ENCODE measurements around the gene RNF115.
"Not testable (repeated sequence)": the region's sequence is repeated elsewhere in the genome, so short reads cannot be mapped to it uniquely, and the experiment has no call there.

Gene RNF115

GRCh38 chr1:145849356-145850160, 25.7 kb upstream of the RNF115 start:
- H3K79me2 ChIP-seq (ENCODE audit: control insufficient read depth, insufficient read depth, low read length, unreplicated experiment) = no peaks in the 10 kb centered on the region
- peaks cover 35% of the 10 kb centered on the region for H3K4me1 ChIP-seq (ENCODE audit: control insufficient read depth, insufficient read depth, low read length, unreplicated experiment)
- no peak overlapping the region for H2AFZ ChIP-seq (ENCODE audit: low read length, unreplicated experiment)
- no peaks in the 10 kb centered on the region for H3K27me3 ChIP-seq (ENCODE audit: insufficient read depth, low read length)
- peaks cover 19% of the 10 kb centered on the region; the same call in 1 of the 2 replicates for H3K36me3 ChIP-seq (ENCODE audit: insufficient read depth, low read length)
- no peak overlapping the region for H3K4me3 ChIP-seq (ENCODE audit: low read depth, low read length)
- peak overlapping the region; percentile 59 for H3K27ac ChIP-seq (ENCODE audit: low read depth, low read length)

- no peak overlapping the region for H2AFZ ChIP-seq (ENCODE audit: low read length, unreplicated experiment)
- peaks cover 35% of the 10 kb centered on the region for H3K4me1 ChIP-seq (ENCODE audit: control insufficient read depth, insufficient read depth, low read length, unreplicated experiment)
- H3K36me3 ChIP-seq (ENCODE audit: insufficient read depth, low read length) = peaks cover 11% of the 10 kb centered on the region; the same call in 1 of the 2 replicates
- H3K79me2 ChIP-seq (ENCODE audit: control insufficient read depth, insufficient read depth, low read length, unreplicated experiment) = no peaks in the 10 kb centered on the region
- no peaks in the 10 kb centered on the region for H3K27me3 ChIP-seq (ENCODE audit: insufficient read depth, low read length)
- H3K4me3 ChIP-seq (ENCODE audit: low read depth, low read length) = no peak overlapping the region
- H3K27ac ChIP-seq (ENCODE audit: low read depth, low read length) = no peak overlapping the region
Measured at GRCh38 chr1:145847827-145848226, 23.9 kb upstream of the RNF115 start.

GRCh38 chr1:145846201-145846612, 22.3 kb upstream of the RNF115 start:
- Histone ChIP-seq H3K27ac (ENCODE audit: low read depth, low read length) (peak overlapping the region; percentile 23; the same call in 1 of the 2 replicates), H3K36me3 (ENCODE audit: insufficient read depth, low read length) (peaks cover 19% of the 10 kb centered on the region), H3K4me1 (ENCODE audit: control insufficient read depth, insufficient read depth, low read length, unreplicated experiment) (peaks cover 35% of the 10 kb centered on the region), H2AFZ (ENCODE audit: low read length, unreplicated experiment) (peak overlapping the region; percentile 36), H3K27me3 (ENCODE audit: insufficient read depth, low read length) (no peaks in the 10 kb centered on the region), H3K4me3 (ENCODE audit: low read depth, low read length) (peak overlapping the region; percentile 69), H3K79me2 (ENCODE audit: control insufficient read depth, insufficient read depth, low read length, unreplicated experiment) (no peaks in the 10 kb centered on the region)

GRCh38 chr1:145845514-145846161, 21.7 kb upstream of the RNF115 start, which contains the start of gene NUDT17:
NUDT17 (plus strand) TSS chr1:145845630; CDS start chr1:145845641, 11 bp downstream.
- Histone ChIP-seq H3K27ac (ENCODE audit: low read depth, low read length) (peak within 1 kb of the TSS; percentile 23; the same call in 1 of the 2 replicates), H3K4me1 (ENCODE audit: control insufficient read depth, insufficient read depth, low read length, unreplicated experiment) (peaks cover 30% of the 10 kb centered on the region), H3K4me3 (ENCODE audit: low read depth, low read length) (peak within 1 kb of the TSS; percentile 69), H3K27me3 (ENCODE audit: insufficient read depth, low read length) (no peaks in the 10 kb centered on the region), H3K36me3 (ENCODE audit: insufficient read depth, low read length) (peaks cover 19% of the 10 kb centered on the region), H2AFZ (ENCODE audit: low read length, unreplicated experiment) (peak within 1 kb of the TSS; percentile 36), H3K79me2 (ENCODE audit: control insufficient read depth, insufficient read depth, low read length, unreplicated experiment) (no peaks in the 10 kb centered on the region)

GRCh38 chr1:145845144-145845513, 21.2 kb upstream of the RNF115 start:
- peaks cover 25% of the 10 kb centered on the region for H3K4me1 ChIP-seq (ENCODE audit: control insufficient read depth, insufficient read depth, low read length, unreplicated experiment)
- no peaks in the 10 kb centered on the region for H3K79me2 ChIP-seq (ENCODE audit: control insufficient read depth, insufficient read depth, low read length, unreplicated experiment)
- no peaks in the 10 kb centered on the region for H3K27me3 ChIP-seq (ENCODE audit: insufficient read depth, low read length)
- H3K36me3 ChIP-seq (ENCODE audit: insufficient read depth, low read length) = peaks cover 17% of the 10 kb centered on the region; the same call in 1 of the 2 replicates
- no peak overlapping the region for H2AFZ ChIP-seq (ENCODE audit: low read length, unreplicated experiment)
- H3K27ac ChIP-seq (ENCODE audit: low read depth, low read length) = no peak overlapping the region
- peak overlapping the region; percentile 69 for H3K4me3 ChIP-seq (ENCODE audit: low read depth, low read length)

- peaks cover 11% of the 10 kb centered on the region for H3K4me1 ChIP-seq (ENCODE audit: control insufficient read depth, insufficient read depth, low read length, unreplicated experiment)
- H3K27me3 ChIP-seq (ENCODE audit: insufficient read depth, low read length) = no peaks in the 10 kb centered on the region
- H3K4me3 ChIP-seq (ENCODE audit: low read depth, low read length) = no peak overlapping the region
- no peak overlapping the region for H2AFZ ChIP-seq (ENCODE audit: low read length, unreplicated experiment)
- H3K79me2 ChIP-seq (ENCODE audit: control insufficient read depth, insufficient read depth, low read length, unreplicated experiment) = no peaks in the 10 kb centered on the region
- H3K36me3 ChIP-seq (ENCODE audit: insufficient read depth, low read length) = peaks cover 25% of the 10 kb centered on the region
- no peak overlapping the region for H3K27ac ChIP-seq (ENCODE audit: low read depth, low read length)
Measured at GRCh38 chr1:145843031-145843430, 19.1 kb upstream of the RNF115 start.

GRCh38 chr1:145837656-145838055, 13.8 kb upstream of the RNF115 start:
- no peak overlapping the region for H2AFZ ChIP-seq (ENCODE audit: low read length, unreplicated experiment)
- H3K36me3 ChIP-seq (ENCODE audit: insufficient read depth, low read length) = peaks cover 49% of the 10 kb centered on the region
- H3K27me3 ChIP-seq (ENCODE audit: insufficient read depth, low read length) = no peaks in the 10 kb centered on the region
- H3K27ac ChIP-seq (ENCODE audit: low read depth, low read length) = no peak overlapping the region
- H3K79me2 ChIP-seq (ENCODE audit: control insufficient read depth, insufficient read depth, low read length, unreplicated experiment) = no peaks in the 10 kb centered on the region
- no peak overlapping the region for H3K4me3 ChIP-seq (ENCODE audit: low read depth, low read length)
- no peaks in the 10 kb centered on the region for H3K4me1 ChIP-seq (ENCODE audit: control insufficient read depth, insufficient read depth, low read length, unreplicated experiment)

GRCh38 chr1:145830810-145831209, 6.9 kb upstream of the RNF115 start:
- peaks cover 61% of the 10 kb centered on the region for H3K36me3 ChIP-seq (ENCODE audit: insufficient read depth, low read length)

GRCh38 chr1:145828367-145829026, 4.6 kb upstream of the RNF115 start:
- Histone ChIP-seq H3K27me3 (ENCODE audit: insufficient read depth, low read length) (no peaks in the 10 kb centered on the region), H3K4me1 (ENCODE audit: control insufficient read depth, insufficient read depth, low read length, unreplicated experiment) (peaks cover 12% of the 10 kb centered on the region), H2AFZ (ENCODE audit: low read length, unreplicated experiment) (no peak overlapping the region), H3K27ac (ENCODE audit: low read depth, low read length) (no peak overlapping the region), H3K4me3 (ENCODE audit: low read depth, low read length) (no peak overlapping the region), H3K36me3 (ENCODE audit: insufficient read depth, low read length) (peaks cover 55% of the 10 kb centered on the region), H3K79me2 (ENCODE audit: control insufficient read depth, insufficient read depth, low read length, unreplicated experiment) (peaks cover 31% of the 10 kb centered on the region)

More at GRCh38 chr1:145830810-145831209, 6.9 kb upstream of the RNF115 start:
- peaks cover 15% of the 10 kb centered on the region for H3K79me2 ChIP-seq (ENCODE audit: control insufficient read depth, insufficient read depth, low read length, unreplicated experiment)
- H3K27ac ChIP-seq (ENCODE audit: low read depth, low read length); H3K4me1 ChIP-seq (ENCODE audit: control insufficient read depth, insufficient read depth, low read length, unreplicated experiment); H3K4me3 ChIP-seq (ENCODE audit: low read depth, low read length); H3K27me3 ChIP-seq (ENCODE audit: insufficient read depth, low read length); H2AFZ ChIP-seq (ENCODE audit: low read length, unreplicated experiment): not testable (repeated sequence)

- H2AFZ ChIP-seq (ENCODE audit: low read length, unreplicated experiment) = no peak overlapping the region
- no peaks in the 10 kb centered on the region for H3K27me3 ChIP-seq (ENCODE audit: insufficient read depth, low read length)
- peaks cover 12% of the 10 kb centered on the region for H3K4me1 ChIP-seq (ENCODE audit: control insufficient read depth, insufficient read depth, low read length, unreplicated experiment)
- H3K27ac ChIP-seq (ENCODE audit: low read depth, low read length) = no peak overlapping the region
- no peak overlapping the region for H3K4me3 ChIP-seq (ENCODE audit: low read depth, low read length)
- H3K79me2 ChIP-seq (ENCODE audit: control insufficient read depth, insufficient read depth, low read length, unreplicated experiment) = peaks cover 31% of the 10 kb centered on the region
- H3K36me3 ChIP-seq (ENCODE audit: insufficient read depth, low read length) = peaks cover 50% of the 10 kb centered on the region
Measured at GRCh38 chr1:145827966-145828365, 4.1 kb upstream of the RNF115 start.
